NCI-H774 (cell line): Measurements from ENCODE around the gene RIPOR3.
"Not testable (repeated sequence)": the region's sequence is repeated elsewhere in the genome, so short reads cannot be mapped to it uniquely, and the experiment has no call there.

Source experiments
- DNase-seq: peaks from one replicate; lab custom pipeline; 2025; lab: John Stamatoyannopoulos, UW

RIPOR3 gene

DNA sequence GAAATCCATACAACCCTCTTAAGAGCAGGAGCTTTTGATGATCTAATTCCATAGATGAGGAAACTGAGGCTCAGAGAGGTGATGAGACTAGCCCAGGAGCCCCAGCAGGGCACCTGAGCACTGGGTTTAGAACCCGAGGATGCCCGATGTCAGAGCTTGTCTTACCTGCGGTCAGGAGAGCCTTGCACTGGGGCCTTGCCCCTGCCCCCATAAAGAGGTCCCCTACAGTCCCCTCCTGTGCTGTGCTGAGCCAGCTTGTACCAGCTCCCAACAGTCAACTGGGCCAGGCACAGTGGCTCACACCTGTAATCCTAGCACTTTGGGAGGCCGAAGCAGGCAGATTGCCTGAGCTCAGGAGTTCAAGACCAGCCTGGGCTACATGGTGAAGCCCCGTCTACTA, 58.6 kb downstream of the RIPOR3 start:
- no peak for DNase-seq

- no peak for DNase-seq
Measured at GRCh38 chr20:50632236-50632635, 59.1 kb downstream of the RIPOR3 start.

DNA sequence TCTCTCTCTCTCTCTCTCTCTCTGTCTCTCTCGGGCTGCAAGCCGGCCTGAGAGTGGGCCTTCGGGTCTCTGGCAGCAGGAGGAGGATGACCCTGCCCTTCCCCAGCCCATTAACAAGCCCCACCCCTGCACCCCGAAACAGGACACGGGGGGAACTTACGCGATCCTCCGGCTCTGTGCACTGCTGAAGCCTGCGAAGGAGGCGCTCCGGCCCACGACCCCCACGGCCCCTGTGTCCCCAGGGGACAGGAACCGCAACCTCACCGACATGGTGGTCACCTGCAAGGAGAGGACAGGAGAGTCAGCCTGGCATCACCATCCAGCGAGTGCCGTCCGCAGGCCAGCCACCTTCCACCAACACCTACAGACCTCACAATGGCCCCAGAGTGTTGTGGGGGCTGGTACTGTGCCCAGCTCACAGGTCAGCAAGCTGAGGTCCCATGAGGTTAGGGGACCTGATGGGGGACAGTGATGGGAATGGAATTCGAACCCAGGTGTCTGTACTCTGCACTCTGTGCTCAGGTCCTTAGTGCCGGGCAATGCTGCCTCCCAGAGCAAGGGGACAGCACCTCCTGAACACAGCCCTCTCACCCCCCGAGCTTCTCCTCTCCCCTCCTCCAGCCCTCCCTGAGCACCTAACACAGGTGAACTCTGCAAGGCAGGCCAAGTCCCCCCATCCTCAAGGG, 60.6 kb downstream of the RIPOR3 start:
- no peak for DNase-seq

DNA sequence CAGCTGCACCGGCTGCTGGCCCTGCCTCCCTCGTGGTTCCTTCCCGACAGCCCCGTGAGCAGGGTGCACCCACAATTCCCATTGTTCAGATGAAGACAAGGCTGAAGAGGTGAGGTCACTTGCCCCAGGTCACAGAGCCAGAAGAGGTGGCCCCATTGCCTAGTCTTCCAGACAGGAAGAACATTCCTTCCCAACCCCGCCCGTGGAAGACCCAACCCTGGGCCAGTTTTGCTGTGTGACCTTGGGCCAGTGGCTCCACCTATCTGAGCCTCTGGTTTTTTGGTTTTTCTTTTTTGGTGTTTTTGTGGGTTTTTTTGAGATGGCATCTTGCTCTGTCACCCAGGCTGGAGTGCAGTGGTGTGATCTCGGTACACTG, 61.7 kb downstream of the RIPOR3 start:
- DNase-seq, result no peak

GRCh38 chr20:50628853-50629669, 62.3 kb downstream of the RIPOR3 start:
- no peak for DNase-seq

DNA sequence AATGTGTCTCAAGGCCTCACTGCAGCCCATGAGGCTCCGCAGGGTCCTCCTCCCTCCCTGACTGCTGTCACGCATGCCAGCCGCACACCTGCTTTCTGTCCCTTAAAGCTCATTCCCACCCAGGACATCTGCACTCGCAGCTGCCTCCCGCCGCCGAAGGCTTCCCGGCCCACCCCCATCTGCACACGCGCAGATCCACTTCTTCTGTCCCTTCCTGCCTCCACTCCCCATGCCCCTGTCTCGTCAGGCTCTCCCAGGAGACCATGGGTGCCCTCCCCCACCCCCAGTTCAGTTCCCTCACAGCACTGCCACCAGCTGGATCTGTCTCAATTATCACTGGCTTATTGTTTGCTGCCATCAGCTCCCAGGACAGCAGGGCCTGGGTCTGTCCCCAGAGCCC, 63.0 kb downstream of the RIPOR3 start:
- DNase-seq, result no peak

GRCh38 chr20:50627747-50628146, 63.6 kb downstream of the RIPOR3 start:
- DNase-seq, result no peak

DNA sequence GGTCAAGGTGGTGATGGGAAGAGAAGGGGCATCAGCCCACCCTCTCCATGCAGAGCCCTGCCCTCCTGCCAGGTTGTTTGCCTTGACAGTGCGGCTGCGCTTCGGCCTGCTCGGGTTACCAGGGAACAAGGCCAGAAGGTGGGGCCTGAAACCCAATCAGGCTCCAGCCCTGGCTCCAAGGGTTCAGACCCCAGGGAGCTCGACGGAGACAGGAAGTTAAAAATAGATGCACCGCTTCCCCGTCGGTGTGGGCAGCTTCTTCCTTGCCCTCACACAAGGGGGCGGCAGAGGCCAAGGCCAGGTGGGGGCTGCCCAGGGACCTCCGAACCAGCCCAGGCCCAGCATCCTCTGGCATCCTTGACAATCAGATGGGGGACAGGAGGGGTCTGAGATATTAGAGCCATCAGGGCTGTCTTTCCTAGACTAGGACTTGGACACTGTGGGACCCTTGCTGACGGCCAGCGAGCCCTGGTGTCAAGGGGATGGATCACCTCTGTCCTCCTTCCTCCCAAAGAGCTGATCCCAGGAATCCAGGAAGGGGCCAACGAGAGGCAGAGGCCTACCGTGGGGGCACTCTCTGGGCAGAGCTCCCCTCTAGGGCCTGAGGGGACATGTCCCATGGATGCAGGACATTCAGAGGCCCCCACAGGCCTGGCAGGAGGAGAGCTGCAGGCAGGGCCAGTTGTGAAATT, 65.2 kb downstream of the RIPOR3 start:
- DNase-seq, result no peak

- peak; percentile 64 for DNase-seq
Measured at GRCh38 chr20:50624351-50625016, 66.9 kb downstream of the RIPOR3 start.

DNA sequence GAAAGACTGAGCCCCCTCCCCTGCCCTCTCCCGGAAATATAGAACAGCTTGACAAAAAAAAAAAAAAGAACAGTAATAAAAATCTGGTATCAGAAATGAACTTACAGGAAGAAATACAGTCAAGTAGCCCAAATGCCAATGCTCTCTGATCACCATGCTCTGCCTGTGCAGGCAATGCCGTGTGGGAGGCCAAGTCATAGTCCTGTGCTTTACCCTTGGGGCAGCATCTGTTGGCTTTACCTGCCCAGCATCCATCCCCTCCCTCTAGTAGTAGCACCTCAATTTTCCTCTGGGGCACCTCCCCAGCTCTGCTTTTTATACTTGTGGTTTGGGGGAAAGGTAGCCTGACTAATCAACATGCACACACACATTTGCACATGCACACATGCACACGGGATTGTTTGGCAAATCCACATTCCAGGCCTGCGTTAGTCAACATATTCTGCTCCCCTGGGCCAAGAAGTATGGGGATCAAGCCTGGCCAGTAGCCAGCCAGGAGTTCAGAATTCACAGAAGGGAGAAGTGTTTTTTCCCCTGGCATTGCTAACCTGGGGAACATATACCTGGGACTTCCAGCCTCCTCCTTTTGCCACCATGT, 70.2 kb downstream of the RIPOR3 start:
- DNase-seq, result no peak

DNA sequence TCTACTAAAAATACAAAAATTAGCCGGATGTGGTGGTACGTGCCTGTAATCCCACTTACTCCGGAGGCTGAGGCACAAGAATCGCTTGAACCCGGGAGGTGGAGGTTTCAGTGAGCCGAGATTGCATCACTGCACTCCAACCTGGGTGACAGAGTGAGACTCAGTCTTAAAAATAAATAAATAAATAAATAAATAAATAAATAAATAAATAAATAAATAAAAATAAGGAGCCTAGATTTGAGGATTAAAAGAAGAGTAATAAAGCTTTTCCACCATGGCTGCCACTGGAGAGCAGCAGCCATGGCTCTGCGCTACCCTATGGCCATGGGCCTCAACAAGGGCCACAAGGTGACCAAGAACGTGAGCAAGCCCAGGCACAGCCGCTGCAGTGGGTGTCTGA, 70.9 kb downstream of the RIPOR3 start:
- DNase-seq, result not testable (repeated sequence)

GRCh38 chr20:50618537-50618936, 72.8 kb downstream of the RIPOR3 start:
- DNase-seq, result no peak

DNA sequence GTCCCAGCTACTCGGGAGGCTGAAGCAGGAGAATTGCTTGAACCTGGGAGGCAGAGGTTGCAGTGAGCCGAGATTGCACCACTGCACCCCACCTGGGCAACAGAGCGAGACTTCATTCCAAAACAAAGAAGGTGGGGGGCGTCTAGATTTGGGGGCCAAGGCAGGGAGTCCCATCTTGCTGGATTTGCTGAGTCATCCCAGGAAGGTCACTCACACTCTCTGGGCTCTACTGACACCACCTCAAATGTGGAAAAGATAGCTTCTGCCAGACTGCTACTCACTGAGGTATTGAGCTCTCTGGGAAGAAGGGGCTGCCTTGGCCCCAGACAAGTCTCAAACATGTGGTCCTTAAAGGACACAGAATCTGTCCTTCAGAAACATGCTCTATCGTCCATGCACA, 74.3 kb downstream of the RIPOR3 start:
- no peak for DNase-seq

GRCh38 chr20:50615407-50615806, 75.9 kb downstream of the RIPOR3 start:
- no peak for DNase-seq

DNA sequence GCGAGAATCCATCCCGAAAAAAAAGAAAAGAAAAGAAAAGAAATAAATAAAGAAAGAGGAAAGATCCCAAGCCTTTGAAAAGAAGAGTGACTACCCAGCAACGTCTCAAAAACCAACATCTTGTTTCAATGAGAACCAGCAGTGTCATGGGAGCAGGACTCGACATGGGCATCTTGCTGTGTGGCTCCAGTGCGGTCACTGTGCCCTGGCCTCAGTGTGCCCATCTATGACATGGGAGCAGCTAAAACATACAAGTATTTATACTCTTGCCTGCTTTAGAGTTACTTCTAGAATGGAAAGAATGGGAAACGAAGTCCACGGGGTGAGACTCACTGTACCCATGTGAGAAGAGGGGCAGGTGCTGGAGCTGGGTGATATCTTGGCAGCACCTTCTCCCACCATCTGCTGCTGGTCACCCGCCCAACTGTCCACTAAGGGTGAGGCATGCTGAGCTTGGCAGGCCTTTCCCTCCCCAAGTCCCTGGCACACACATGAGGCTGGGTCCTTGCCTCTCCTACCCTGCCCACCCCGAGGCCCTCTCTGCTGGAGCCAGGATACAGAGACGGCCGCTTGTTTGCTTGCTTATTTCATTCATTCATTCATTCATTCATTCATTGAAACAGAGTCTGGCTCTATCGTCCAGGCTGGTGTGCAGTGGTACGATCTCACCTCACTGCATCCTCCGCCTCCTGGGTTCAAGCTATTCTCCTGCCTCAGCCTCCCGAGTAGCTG, 77.7 kb downstream of the RIPOR3 start:
- DNase-seq, result no peak

DNA sequence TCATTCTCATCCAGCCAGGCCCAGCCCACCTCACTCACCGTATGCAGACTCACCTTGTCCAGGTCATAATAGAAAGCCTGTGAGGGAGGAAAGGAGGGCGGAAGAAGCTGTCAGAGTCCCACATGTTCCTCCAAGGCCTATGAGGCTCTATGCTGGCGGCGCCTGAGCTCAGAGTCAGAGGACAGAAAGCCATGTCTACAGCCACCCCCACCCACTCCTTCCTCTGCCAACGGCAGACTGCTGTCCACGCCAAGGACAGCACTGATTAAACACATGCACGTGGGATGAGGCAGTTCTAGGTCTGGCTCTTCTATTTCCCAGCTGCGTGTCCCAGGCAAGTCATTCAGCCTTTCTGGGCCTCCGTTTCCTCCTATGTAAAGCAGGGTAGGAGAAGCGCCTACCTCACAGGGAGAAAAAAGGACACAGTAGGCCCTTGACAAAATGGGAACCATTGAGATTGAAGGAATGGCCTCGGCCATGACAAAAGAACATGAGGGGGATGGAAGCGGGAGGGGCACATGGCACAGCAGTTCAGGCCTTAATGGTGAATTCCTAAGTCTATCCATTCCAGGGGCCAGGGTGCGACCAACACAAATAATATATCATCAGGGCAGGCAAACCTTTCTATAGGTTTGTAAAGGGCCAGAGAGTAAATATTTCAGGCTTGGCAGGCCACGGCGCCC, 80.1 kb downstream of the RIPOR3 start:
- DNase-seq, result no peak

DNA sequence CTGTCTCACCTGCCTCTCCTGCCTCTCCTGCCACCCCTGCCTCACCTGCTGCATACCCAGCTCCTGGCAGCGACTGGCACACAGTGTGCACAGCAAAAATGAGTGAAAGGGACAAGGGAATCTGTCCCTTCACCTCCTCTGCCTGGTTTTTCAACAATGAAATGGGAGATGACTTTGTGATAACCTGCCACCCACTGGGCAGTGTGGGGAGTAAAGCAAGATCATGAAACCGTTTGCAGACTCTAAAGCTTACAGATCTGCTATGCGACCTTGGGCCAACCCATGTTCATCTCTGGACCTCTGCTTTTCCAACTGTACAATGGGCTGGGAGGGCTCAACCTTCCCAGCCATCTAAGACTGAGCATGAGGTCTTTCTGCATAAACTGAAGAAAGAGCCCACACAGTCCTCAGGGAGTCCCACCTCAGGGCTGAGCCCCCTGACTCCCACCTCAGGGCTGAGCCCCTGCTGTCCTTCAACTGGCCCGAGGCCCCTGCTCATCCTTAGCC, 81.1 kb downstream of the RIPOR3 start:
- no peak for DNase-seq

DNA sequence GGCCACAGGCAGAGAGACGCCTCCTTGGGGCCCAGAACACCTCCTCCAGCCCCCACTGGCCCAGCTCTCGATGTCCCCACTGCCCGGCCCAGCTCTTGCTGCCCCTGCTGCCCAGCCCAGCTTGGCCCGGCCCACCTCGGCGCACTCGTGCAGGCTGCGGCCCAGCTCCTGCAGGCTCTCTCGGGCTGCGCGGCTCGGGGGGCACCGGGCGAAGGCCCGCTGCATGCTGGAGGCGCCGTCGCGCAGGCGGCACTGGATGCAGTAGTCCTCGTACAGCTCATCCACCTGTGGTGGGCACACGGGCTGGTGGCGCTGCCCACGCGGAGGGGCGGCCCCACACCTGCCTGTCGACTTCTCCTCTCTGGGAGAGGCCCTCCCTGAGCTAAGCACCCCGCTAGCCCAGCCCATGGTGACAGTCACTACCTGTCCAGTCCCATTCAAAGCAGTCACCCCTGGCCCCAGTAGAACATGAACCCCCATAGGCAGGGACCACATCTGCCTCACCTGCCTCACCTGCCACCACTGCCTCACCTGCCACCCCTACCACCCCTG, 81.8 kb downstream of the RIPOR3 start:
- no peak for DNase-seq

GRCh38 chr20:50608750-50609104, 82.6 kb downstream of the RIPOR3 start:
- no peak for DNase-seq
